ENCODE data around the gene SMDT1. TPM values are rescaled to one million over a fixed set of nuclear protein-coding genes. Genes with fewer than 3 reads are reported as not detected.

The SMDT1 gene
- 10 to 100 TPM; 14.1 to 61.8 (median 21.5) TPM for total RNA-seq

GRCh38 chr22:42079319-42080251 lies at the start of gene SMDT1:
SMDT1 (plus strand) TSS chr22:42079700; CDS start chr22:42079769, 69 bp downstream.
- Histone ChIP-seq H3K4me1 (peaks cover 0 to 63% (median 25%) of the 10 kb centered on the region in 4 donors), H3K27ac (peak within 1 kb of the TSS; percentile 96 to 99 (median 98))
- 0 to 1% methylated on average over 55 to 58 of the region's 71 CpGs for WGBS, 2 donors

GRCh38 chr22:42033263-42034181 lies 46.0 kb upstream of the SMDT1 start:
- Histone ChIP-seq H3K27me3 (no peaks in the 10 kb centered on the region), H3K27ac (no peak overlapping the region), H3K4me3 (no peak overlapping the region), H3K36me3 (peaks cover 0 to 22% (median 0%) of the 10 kb centered on the region in 3 donors), H3K9me3 (peaks cover 0 to 7% (median 0%) of the 10 kb centered on the region in 4 donors), H3K4me1 (no peaks in the 10 kb centered on the region)
- WGBS, 2 donors, result 89 to 94% methylated on average over 5 of the region's 5 CpGs
- no peak for DNase-seq (ENCODE audit: low spot score in 2 of 2)
- TF ChIP-seq EP300 (IDR thresholded peaks at IDR 0.05), result no peak

More at GRCh38 chr22:42079319-42080251, at the start of gene SMDT1:
- no peaks in the 10 kb centered on the region for H3K9me3 ChIP-seq
- peak; percentile 81 to 97 for TF ChIP-seq POLR2A (IDR thresholded peaks at IDR 0.05)
- peak; percentile 77 to 97 for TF ChIP-seq EP300 (IDR thresholded peaks at IDR 0.05)
- TF ChIP-seq CTCF (IDR thresholded peaks at IDR 0.05), result peak in 2 of 5 experiments; percentile 27 to 46
- H3K27me3 ChIP-seq, result no peaks in the 10 kb centered on the region
- H3K36me3 ChIP-seq, result peaks cover 0 to 51% (median 0%) of the 10 kb centered on the region in 3 donors
- peak; percentile 98 for DNase-seq (ENCODE audit: low spot score in 2 of 2)
- H3K4me3 ChIP-seq, result peak within 1 kb of the TSS; percentile 60 to 79 (median 65)

- Histone ChIP-seq H3K27me3 (no peaks in the 10 kb centered on the region), H3K27ac (no peak overlapping the region), H3K9me3 (peaks cover 0 to 7% (median 0%) of the 10 kb centered on the region in 4 donors), H3K36me3 (peaks cover 0 to 22% (median 0%) of the 10 kb centered on the region in 3 donors), H3K4me1 (no peaks in the 10 kb centered on the region), H3K4me3 (no peak overlapping the region)
- WGBS, 2 donors, result 77 to 80% methylated on average over 7 to 8 of the region's 8 CpGs
- no peak for DNase-seq (ENCODE audit: low spot score in 2 of 2)
- TF ChIP-seq POLR2A (IDR thresholded peaks at IDR 0.05) (no peak), CTCF (IDR thresholded peaks at IDR 0.05) (no peak), EP300 (IDR thresholded peaks at IDR 0.05) (no peak)
Observed at GRCh38 chr22:42035256-42035655, 44.2 kb upstream of the SMDT1 start.

GRCh38 chr22:42039271-42039670 lies 40.2 kb upstream of the SMDT1 start:
- Histone ChIP-seq H3K27ac (no peak overlapping the region), H3K36me3 (peaks cover 0 to 21% (median 0%) of the 10 kb centered on the region in 3 donors), H3K4me3 (no peak overlapping the region), H3K27me3 (no peaks in the 10 kb centered on the region), H3K4me1 (no peaks in the 10 kb centered on the region), H3K9me3 (peaks cover 0 to 13% (median 0%) of the 10 kb centered on the region in 4 donors)
- TF ChIP-seq CTCF (IDR thresholded peaks at IDR 0.05), result no peak
- TF ChIP-seq POLR2A (IDR thresholded peaks at IDR 0.05), result no peak
- TF ChIP-seq EP300 (IDR thresholded peaks at IDR 0.05), result no peak
- DNase-seq (ENCODE audit: low spot score in 2 of 2), result no peak
- WGBS, 2 donors, result 93 to 94% methylated on average over 5 of the region's 5 CpGs

GRCh38 chr22:42041784-42042183 lies 37.7 kb upstream of the SMDT1 start:
- Histone ChIP-seq H3K9me3 (peaks cover 0 to 13% (median 0%) of the 10 kb centered on the region in 4 donors), H3K4me3 (no peak overlapping the region), H3K4me1 (no peaks in the 10 kb centered on the region), H3K36me3 (peaks cover 0 to 16% (median 0%) of the 10 kb centered on the region in 3 donors), H3K27ac (no peak overlapping the region), H3K27me3 (no peaks in the 10 kb centered on the region)
- no peak for DNase-seq (ENCODE audit: low spot score in 2 of 2)
- TF ChIP-seq CTCF (IDR thresholded peaks at IDR 0.05), result no peak

Data from tibial nerve (tissue), 4 donors.